HepG2 (cell line): ENCODE data around the gene ZSWIM5. TPM values are rescaled to one million over a fixed set of nuclear protein-coding genes. Genes with fewer than 3 reads are reported as not detected.
A peak's percentile ranks its signal among the peaks of the same experiment; 100 is the strongest.

Experiments used
- ARHGAP35 ChIP-seq: sonication (generic); formaldehyde crosslinking; IDR thresholded peaks from 2 replicates; pipeline ENCODE4 v1.9.0; 2022; ENCODE audit warnings: mild to moderate bottlenecking, inconsistent platforms, moderate library complexity, missing genetic modification reagents, borderline replicate concordance
- ATF7 ChIP-seq, 2 experiments: fragments of 450-650 bp in 1 of 2; sonication (generic) in 1 of 2; formaldehyde crosslinking in 1 of 2; IDR thresholded peaks; 2 replicates each; pipeline versions ENCODE4 v1.4.0 to v1.6.1; 2016 to 2020; ENCODE audit warnings: antibody characterized with exemption in 1 of 2, mild to moderate bottlenecking in 1 of 2, missing genetic modification reagents in 1 of 2
- CEBPG ChIP-seq: IDR thresholded peaks from 2 replicates; pipeline ENCODE4 v1.6.1; 2016
- EZH2 ChIP-seq: conservative IDR thresholded peaks from 2 replicates; pipeline ENCODE4 v1.6.1; 2012; ENCODE audit warnings: mild to moderate bottlenecking, low read depth, low read length, moderate library complexity
- FOSL2 ChIP-seq: sonication (generic); formaldehyde crosslinking; IDR thresholded peaks from 2 replicates; pipeline ENCODE4 v1.4.0; 2020; ENCODE audit warnings: missing genetic modification reagents
- GATA4 ChIP-seq: sonication (generic); IDR thresholded peaks from 2 replicates; pipeline ENCODE4 v1.6.1; 2016; ENCODE audit warnings: antibody characterized with exemption, low read depth, borderline replicate concordance
- IKZF5 ChIP-seq: IDR thresholded peaks from 2 replicates; pipeline ENCODE4 v1.6.1; 2018; ENCODE audit warnings: missing genetic modification reagents, mild to moderate bottlenecking, missing compliant biosample characterization
- KDM2A ChIP-seq: sonication (generic); formaldehyde crosslinking; IDR thresholded peaks from 2 replicates; pipeline ENCODE4 v1.4.0; 2020; ENCODE audit warnings: low read depth, missing genetic modification reagents, borderline replicate concordance
- RAD21 ChIP-seq: fragments of 450-650 bp; formaldehyde crosslinking; IDR thresholded peaks from 2 replicates; pipeline ENCODE4 v1.5.0; 2020; ENCODE audit warnings: mild to moderate bottlenecking
- SAP130 ChIP-seq: IDR thresholded peaks from 2 replicates; pipeline ENCODE4 v1.6.1; 2016; ENCODE audit warnings: low read depth
- SMC3 ChIP-seq: IDR thresholded peaks from 2 replicates; pipeline ENCODE4 v1.6.1; 2011; ENCODE audit warnings: low read length, improper control_type of control experiment
- SOX6 ChIP-seq, 2 experiments: fragments of 450-650 bp in 1 of 2; sonication (generic) in 1 of 2; formaldehyde crosslinking in 1 of 2; IDR thresholded peaks; 2 replicates each; pipeline versions ENCODE4 v1.4.0 to v1.6.1; 2017 to 2020; ENCODE audit warnings: antibody characterized with exemption in 1 of 2, mild to moderate bottlenecking in 1 of 2, missing genetic modification reagents in 1 of 2
- TBX2 ChIP-seq: sonication (generic); formaldehyde crosslinking; IDR thresholded peaks from 2 replicates; pipeline ENCODE4 v1.5.0; 2020; ENCODE audit warnings: missing genetic modification reagents, mild to moderate bottlenecking, borderline replicate concordance
- TOPORS ChIP-seq: sonication (generic); formaldehyde crosslinking; IDR thresholded peaks from 2 replicates; pipeline ENCODE4 v1.8.0; 2023; ENCODE audit warnings: mild to moderate bottlenecking, missing genetic modification reagents
- XRCC5 ChIP-seq: fragments of 200-400 bp; formaldehyde crosslinking; optimal IDR thresholded peaks from 2 replicates; pipeline ENCODE3; 2017; ENCODE audit warnings: mild to moderate bottlenecking, low read length
- YEATS4 ChIP-seq: sonication (generic); formaldehyde crosslinking; IDR thresholded peaks from 2 replicates; pipeline ENCODE4 v1.4.0; 2020; ENCODE audit warnings: missing genetic modification reagents, borderline replicate concordance
- YY1 ChIP-seq: IDR thresholded peaks from 2 replicates; pipeline ENCODE4 v1.6.1; 2011; ENCODE audit warnings: low read length, low read depth, moderate library complexity, mild to moderate bottlenecking; ENCODE audit not compliant: insufficient read depth, insufficient replicate concordance
- ZC3H13 ChIP-seq: sonication (generic); formaldehyde crosslinking; IDR thresholded peaks from 2 replicates; pipeline ENCODE4 v1.8.1; 2023; ENCODE audit warnings: mild to moderate bottlenecking, missing genetic modification reagents, moderate library complexity
- ZFP37 ChIP-seq: sonication (generic); formaldehyde crosslinking; IDR thresholded peaks from 2 replicates; pipeline ENCODE4 v1.4.0; 2020; ENCODE audit warnings: missing genetic modification reagents, borderline replicate concordance
- ZNF34 ChIP-seq: sonication (generic); formaldehyde crosslinking; IDR thresholded peaks from 2 replicates; pipeline ENCODE4 v1.4.0; 2020; ENCODE audit warnings: mild to moderate bottlenecking, missing genetic modification reagents, borderline replicate concordance
- ZNF552 ChIP-seq: sonication (generic); formaldehyde crosslinking; IDR thresholded peaks from 2 replicates; pipeline ENCODE4 v1.9.0; 2022; ENCODE audit warnings: missing genetic modification reagents, mild to moderate bottlenecking, borderline replicate concordance
- polyA plus RNA-seq, 8 experiments: library from polyadenylated mRNA; depleted of rRNA in 3 of 8; stranded (reverse) in 7 of 8; unstranded in 1 of 8; fragments of >200 nt; fragmentation: Illumina TruSeq in 4 of 8; extraction: Trizol in 4 of 8; gene quantifications; 2 replicates each; pipeline versions ENCODE4 v1.2.1 to v1.2.3, GENCODE V29; 2011 to 2016; ENCODE audit warnings: low read depth in 4 of 8, missing spikeins in 1 of 8, mixed read lengths in 1 of 8; ENCODE audit not compliant: insufficient read depth in 1 of 8
- total RNA-seq, 5 experiments: library from RNA; depleted of rRNA; stranded (reverse); fragments of >200 nt; fragmentation: Illumina TruSeq; extraction: Trizol; gene quantifications; 2 replicates each; pipeline ENCODE4 v1.2.3, GENCODE V29; 2016; ENCODE audit warnings: low read depth in 1 of 5
- TF ChIP-seq, protein P1 (sequence below): sonication (generic); formaldehyde crosslinking; conservative IDR thresholded peaks from 2 replicates; pipeline ENCODE4 v1.8.0; 2022; ENCODE audit warnings: mild to moderate bottlenecking, moderate library complexity, missing genetic modification reagents
- TF ChIP-seq, protein P2 (sequence below): sonication (generic); formaldehyde crosslinking; IDR thresholded peaks from 2 replicates; pipeline ENCODE4 v1.4.0; 2020; ENCODE audit warnings: missing genetic modification reagents

Gene ZSWIM5
- total and polyA plus RNA-seq, 2 of the 13 experiments (the other 11 are each of a cell fraction or from before 2014, with no cell fraction given), result 11.0 to 20.6 TPM

GRCh38 chr1:45018599-45019230 lies 187.7 kb downstream of the ZSWIM5 start (continued):
- TF ChIP-seq, protein P1, sequence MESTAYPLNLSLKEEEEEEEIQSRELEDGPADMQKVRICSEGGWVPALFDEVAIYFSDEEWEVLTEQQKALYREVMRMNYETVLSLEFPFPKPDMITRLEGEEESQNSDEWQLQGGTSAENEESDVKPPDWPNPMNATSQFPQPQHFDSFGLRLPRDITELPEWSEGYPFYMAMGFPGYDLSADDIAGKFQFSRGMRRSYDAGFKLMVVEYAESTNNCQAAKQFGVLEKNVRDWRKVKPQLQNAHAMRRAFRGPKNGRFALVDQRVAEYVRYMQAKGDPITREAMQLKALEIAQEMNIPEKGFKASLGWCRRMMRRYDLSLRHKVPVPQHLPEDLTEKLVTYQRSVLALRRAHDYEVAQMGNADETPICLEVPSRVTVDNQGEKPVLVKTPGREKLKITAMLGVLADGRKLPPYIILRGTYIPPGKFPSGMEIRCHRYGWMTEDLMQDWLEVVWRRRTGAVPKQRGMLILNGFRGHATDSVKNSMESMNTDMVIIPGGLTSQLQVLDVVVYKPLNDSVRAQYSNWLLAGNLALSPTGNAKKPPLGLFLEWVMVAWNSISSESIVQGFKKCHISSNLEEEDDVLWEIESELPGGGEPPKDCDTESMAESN (CRISPR knock-in tag), result no peak
- TF ChIP-seq ATF7 (IDR thresholded peaks at IDR 0.05), result no peak
- 0 out of 2 replicates have a peak, but pooled peaks have one; percentile 16 for TF ChIP-seq ATF7 (CRISPR knock-in tag; IDR thresholded peaks at IDR 0.05)
- peak; percentile 87 for TF ChIP-seq RAD21 (CRISPR knock-in tag)
- TF ChIP-seq TBX2 (CRISPR knock-in tag), result 0 out of 2 replicates have a peak, but pooled peaks have one; percentile 19
- TF ChIP-seq, protein P2, sequence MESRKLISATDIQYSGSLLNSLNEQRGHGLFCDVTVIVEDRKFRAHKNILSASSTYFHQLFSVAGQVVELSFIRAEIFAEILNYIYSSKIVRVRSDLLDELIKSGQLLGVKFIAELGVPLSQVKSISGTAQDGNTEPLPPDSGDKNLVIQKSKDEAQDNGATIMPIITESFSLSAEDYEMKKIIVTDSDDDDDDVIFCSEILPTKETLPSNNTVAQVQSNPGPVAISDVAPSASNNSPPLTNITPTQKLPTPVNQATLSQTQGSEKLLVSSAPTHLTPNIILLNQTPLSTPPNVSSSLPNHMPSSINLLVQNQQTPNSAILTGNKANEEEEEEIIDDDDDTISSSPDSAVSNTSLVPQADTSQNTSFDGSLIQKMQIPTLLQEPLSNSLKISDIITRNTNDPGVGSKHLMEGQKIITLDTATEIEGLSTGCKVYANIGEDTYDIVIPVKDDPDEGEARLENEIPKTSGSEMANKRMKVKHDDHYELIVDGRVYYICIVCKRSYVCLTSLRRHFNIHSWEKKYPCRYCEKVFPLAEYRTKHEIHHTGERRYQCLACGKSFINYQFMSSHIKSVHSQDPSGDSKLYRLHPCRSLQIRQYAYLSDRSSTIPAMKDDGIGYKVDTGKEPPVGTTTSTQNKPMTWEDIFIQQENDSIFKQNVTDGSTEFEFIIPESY (CRISPR knock-in tag), result peak; percentile 63; the same call in 1 of the 2 replicates
- TF ChIP-seq ZNF552 (CRISPR knock-in tag), result 0 out of 2 replicates have a peak, but pooled peaks have one; percentile 57
- peak; percentile 34 for TF ChIP-seq YY1
- 0 out of 2 replicates have a peak, but pooled peaks have one; percentile 8 for TF ChIP-seq CEBPG (CRISPR knock-in tag)
- TF ChIP-seq ZC3H13 (CRISPR knock-in tag), result no peak
- TF ChIP-seq YEATS4 (CRISPR knock-in tag), result no peak
- 0 out of 2 replicates have a peak, but pooled peaks have one; percentile 17 for TF ChIP-seq SAP130
- no peak for TF ChIP-seq EZH2
- TF ChIP-seq IKZF5 (CRISPR knock-in tag), result no peak
- no peak for TF ChIP-seq GATA4
- peak; percentile 31; the same call in 1 of the 2 replicates for TF ChIP-seq KDM2A (CRISPR knock-in tag)
- TF ChIP-seq TOPORS (CRISPR knock-in tag), result no peak
- no peak for TF ChIP-seq ZFP37 (CRISPR knock-in tag)
- no peak for TF ChIP-seq SOX6 (IDR thresholded peaks at IDR 0.05)
- 0 out of 2 replicates have a peak, but pooled peaks have one; percentile 26 for TF ChIP-seq SOX6 (CRISPR knock-in tag; IDR thresholded peaks at IDR 0.05)
- peak; percentile 21; the same call in 1 of the 2 replicates for TF ChIP-seq FOSL2 (CRISPR knock-in tag)
- peak; percentile 92 for TF ChIP-seq SMC3
- TF ChIP-seq ZNF34 (CRISPR knock-in tag), result no peak
- peak; percentile 46 for TF ChIP-seq XRCC5
- TF ChIP-seq ARHGAP35 (CRISPR knock-in tag), result no peak
